Activated CD8-positive, alpha-beta memory T cell treated with anti-CD3 and anti-CD28 coated beads, Interleukin-2, amount 50 U/mL, for 48 hours (primary cell): ENCODE data around the gene DAB2.
A peak's percentile ranks its signal among the peaks of the same experiment; 100 is the strongest.

Source experiments
- DNase-seq: peaks from one replicate; pipeline ENCODE4 v3.0.0-alpha.2; 2020

DAB2 gene

DNA sequence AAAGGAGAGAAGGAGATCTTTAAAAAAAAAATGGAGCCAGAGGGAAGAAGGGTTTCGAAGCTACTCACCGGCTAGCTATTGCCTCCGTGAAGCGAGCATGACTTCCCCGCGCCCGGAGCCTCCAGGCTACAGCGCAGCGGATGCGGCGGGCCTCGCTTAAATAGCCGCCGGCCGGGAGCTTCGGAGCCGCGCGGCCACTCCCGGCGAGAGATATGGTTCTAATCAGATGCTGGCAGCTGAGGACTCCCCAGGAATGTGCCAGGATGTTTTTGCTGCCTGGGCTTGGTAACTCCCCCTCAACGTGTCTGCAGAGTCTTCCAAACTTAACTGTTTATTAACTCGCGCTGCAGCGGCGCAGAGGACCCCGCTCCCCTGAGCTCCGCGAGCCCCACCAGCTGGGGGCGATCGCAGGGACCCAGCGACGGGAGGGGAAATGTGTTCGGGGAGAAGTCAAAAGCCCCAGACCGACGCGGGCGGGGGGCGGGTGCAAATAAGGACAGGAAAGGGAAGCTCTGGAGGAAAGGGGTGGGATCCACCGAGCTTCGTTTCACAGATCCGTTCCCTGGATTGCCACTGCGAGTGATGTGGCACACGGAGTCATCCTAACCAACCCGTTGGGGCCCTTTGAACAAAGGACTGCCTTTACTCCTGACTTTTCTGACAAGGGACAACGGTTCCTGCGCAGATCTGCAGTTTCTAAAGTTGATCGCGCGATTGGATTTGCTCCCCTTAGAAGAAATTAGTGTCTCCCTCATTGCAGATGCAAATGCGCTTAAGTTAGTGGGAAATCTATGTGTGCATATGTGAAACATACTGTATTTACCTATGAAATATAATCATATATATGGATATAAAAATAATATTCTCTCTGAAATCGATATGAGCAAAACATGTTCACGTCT lies at the start of gene DAB2:
Gene DAB2 (minus strand): TSS at position 245 of the 902 bp plus-strand sequence. CDS start 30,660 bp downstream, outside the sequence.
- peak; percentile 75 for DNase-seq

DNA sequence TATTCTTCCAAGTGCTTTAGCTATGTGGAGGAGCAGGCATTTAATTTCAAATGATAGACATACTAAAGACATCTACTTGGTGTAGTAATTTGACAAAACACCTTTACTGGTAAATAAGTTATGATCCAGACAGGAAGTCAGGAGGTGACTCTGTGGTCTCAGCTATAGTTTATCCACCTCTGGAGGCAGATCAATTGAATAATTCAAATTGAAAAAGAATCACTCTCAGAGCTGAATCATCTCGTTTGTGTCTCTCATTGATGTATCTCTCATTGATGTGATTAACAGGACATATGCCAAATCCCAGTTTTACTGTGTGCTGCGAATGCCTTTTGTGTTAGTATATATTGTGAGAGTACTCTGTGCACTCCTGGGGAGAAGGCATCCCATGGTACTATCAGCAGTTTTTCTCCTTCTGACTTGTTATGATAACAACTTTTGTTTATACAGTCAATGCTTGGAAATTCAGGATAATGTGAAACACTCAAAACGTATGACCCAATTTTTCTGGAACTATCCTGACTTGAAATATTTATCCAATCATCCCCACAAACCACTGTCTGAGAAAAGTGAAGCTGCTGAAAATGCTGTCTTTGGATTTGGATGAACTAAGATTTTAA lies 48.5 kb upstream of the DAB2 start:
- no peak for DNase-seq

DNA sequence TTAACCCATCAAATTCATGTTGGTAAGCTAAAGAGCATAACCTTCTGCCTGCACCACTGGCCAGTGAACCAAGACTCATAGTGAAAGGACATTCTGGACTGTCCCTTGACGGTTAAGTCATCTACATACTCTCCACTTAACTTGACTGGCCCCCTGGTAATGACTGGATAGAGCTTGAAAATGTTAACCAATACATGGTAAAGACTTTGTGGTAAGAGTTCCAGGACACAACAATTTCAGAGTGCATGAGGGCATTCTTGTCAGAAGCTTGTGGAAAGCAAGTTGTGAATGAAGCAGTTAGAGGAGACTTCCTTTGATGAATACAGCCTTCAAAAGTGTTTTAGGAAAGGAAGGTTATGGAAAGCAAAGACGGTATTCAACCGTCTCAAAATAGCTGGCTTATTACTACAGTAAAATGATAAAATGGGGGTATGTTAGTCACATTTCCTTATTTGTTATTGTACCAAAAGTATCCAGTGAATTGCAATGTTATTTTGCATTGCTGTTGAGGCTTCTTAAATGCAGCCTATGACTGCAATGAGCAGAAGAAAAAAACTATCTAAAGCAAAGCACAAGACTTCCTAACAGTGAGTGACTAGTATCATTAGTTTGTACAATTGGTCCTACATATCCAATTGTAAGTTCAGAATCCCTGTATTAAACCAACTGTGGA lies 47.2 kb upstream of the DAB2 start:
- DNase-seq, result no peak

DNA sequence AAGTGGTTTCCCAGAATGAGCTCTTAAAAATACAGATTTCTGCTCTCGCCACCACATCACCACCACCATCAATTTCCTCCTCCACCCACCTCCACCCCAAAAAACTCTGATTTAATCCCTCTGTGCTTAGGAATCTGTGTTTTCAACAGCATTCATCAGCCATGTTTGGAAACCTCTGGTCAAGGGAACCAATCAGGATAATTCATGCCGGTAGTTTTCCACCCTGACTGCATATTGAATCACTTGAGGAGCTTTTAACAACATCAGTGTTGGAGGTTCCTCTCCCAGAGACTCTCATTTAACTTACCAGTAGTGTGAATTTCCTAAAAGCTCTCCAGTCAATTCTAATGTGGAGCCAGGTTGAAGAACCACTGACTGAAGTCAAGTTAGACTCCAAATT lies 46.0 kb upstream of the DAB2 start:
- DNase-seq, result no peak

DNA sequence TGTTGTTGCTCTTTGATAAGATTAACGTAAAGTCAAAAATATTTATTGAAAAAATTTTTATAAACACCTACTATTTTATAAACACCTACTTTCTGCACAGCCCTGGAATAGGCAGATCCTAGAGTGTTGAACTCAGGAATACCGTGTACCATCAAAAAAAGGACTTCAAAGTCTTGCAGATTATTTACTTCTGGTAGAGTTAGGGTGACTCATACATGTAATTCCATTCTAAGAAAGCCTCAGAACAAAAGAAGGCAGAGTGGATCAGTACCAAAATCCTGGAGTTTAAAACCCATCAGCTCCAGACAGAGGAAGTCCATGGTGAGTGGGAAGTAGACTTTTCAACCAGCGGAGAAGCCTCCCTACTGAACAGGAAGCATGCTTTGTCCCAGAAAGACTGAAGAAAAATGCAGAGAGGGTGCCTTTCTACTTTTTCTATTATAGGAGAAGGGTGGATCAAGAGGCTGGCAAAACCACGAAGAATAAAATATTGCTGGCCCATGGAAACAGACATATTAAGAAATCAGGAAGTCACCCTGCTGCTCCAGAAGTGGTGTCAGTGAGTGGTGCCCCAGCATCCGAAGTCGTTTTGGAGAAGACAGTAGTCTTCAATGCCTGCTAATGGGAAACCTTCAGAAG lies 45.1 kb upstream of the DAB2 start:
- no peak for DNase-seq

DNA sequence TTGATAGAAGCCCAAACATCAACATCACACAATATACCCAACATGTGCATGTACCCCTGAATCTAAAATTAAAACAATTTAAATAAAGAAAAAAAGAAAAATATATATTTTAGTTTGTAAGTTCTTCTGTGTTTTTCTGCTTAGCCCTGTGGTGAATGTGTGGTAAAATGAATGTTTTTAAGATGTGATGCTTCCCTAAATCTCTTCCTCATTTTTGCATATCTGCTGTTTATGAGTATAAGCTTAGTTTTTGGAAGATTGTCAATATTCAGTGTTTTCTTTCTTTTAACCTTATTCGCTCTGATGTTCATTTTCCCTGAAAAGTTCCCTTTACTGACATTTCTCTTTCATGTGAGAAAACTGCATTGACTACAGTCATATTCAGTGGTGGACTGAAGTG lies 44.4 kb upstream of the DAB2 start:
- no peak for DNase-seq

DNA sequence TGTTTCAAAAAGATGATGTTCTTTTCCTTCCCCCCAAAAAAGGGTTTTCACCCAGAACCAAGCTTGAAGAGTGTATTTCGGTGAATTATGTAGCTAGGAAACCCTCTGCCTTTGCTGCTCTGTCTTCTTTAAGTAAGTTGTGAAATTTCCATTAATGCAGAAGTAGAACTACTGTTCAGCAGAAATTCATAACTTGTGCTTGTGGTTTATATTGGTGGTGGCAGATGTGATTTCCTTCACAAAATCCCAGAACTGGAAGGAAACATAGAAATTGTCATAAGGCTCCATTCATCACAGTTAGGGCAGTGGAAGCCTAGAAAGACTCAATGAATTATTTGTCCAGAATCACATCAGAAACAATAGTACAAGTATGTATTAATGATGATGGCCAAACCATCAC lies 42.1 kb upstream of the DAB2 start:
- no peak for DNase-seq

DNA sequence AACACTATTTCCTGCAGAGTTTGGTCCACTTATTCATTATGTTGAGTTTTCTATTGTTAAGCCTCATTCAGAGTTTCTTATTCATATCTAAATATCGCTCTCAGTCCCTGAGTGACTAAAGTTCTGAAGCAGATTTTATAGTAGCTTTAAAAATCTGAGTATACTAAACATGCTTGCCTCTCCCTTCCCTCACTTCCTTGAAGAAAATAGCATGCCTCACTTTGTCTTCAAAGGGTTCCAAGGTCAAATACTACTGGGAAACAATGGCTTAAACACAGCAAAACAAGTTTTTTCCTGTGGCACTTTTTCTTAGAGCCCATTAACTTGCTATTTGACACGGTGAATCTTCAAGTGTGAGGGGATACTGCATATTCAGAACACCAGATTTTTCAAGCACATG lies 41.1 kb upstream of the DAB2 start:
- no peak for DNase-seq

DNA sequence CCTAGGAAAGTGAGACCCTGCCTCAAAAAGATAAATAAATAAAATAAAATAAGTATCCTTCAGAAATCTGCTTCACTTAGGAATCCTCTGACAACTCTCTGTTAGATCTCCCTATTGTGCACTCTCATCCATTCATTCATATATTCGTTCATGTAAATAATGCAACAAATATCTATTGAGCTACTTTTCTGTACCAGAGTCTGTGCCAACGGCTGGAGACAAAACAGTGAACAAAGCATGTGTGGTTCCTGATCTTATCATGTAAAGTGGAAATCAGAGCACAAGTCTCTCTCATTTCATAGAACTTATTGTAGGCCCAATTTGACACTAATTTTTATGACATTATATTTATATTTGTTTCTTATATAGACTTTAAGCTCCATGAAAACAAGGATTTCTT lies 40.3 kb upstream of the DAB2 start:
- DNase-seq, result no peak

DNA sequence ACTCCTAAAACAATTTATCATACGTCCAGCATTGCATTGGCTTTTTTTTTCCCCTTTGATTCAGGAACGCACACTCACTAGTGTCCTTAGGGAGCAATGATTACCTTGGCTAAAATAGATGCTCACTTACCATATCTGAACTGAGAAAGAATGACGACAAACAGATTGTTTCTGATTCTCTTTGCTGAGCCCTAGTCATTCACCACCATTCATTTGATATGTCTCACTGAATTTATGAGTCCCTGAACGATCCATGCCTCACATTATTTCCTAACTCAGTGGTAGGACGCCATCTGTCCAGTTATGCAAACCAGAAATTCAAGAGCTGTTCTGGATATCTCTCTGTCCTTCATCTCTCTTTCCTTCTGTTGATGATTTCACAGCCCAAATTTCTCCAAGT lies 39.3 kb upstream of the DAB2 start:
- DNase-seq, result no peak

DNA sequence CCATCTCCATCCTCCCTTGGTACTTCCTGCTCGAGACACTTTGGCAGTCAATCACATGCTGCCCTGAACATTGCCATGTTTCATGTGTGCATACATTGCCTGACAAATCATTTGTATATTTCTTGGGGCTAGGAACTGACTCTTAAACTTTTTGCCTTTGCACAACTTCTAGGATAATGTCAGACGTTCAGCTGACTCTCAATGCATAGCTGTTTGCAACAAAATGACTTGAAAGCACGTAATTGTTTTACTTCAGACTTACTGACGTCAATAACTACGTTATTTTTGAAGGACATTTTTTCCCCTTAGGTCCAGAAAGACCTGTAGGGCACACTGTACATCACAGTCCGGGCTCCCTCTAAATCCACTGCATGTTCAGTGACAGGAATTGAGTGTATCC lies 37.4 kb upstream of the DAB2 start:
- DNase-seq, result no peak

DNA sequence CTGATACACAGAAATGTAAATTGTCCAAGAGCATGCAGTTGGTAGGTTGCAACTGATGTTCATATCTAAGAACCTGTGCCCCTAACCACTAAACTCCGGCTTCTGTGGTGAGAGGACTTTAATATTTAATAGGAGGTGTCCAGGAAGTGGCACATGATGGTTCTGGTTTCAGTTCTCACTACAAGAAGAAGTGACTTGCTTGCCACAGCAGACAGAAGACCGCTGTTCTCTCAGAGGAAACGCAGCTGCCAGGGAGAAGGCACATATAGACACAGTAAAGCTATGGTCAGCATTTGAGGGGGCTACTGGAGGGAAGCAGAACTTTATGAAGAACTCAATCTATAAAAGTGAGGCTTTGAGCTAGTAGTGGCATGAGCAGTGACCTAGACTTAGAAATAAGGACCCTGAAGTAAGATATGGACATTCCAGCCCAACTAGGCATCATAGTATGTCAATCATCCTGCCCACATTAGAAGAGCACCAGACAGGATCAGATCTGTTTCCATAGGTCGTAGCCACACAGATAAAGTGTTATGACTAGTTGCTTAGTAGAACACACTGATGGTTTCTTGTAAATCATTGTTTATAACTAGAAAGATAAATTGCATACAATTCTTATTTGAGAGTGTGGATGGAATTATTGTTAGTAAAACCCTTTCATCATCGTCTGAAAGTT lies 36.4 kb upstream of the DAB2 start:
- no peak for DNase-seq

DNA sequence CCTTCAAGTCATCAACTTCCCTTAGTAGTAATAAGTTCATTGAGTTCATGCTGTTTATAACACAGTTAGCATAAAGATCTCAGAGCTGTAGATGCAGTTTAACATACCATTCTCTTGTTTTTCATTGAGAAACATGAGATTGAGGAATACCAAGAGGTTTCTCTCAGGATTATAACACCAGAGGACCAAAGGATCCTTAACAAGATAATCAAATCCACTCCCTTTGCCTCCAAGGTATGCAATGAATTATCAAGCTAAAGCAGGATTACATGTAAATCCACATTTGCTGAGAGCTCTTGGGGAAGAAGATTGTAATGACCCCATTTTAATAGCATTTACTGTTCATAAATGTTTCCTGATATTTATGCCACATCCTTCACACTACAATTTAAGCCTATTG lies 35.1 kb upstream of the DAB2 start:
- no peak for DNase-seq

DNA sequence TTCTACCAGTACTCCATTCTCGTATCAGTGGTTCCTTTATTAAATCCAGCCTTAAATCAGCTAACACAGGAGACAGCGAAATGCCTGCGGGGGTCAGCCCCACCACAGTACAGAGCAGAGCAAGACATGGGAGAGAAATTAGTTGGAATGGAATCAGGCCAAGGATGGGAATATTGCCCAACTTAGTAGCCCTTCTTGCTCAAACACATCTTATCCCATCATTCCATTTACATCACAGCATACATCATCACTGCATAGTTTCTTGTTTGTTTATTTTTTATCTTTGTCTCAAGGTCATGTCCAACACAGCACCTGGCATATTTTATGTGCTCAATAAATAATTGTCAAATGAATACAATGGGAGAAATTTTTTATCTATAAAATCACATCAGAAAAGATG lies 34.3 kb upstream of the DAB2 start:
- no peak for DNase-seq

DNA sequence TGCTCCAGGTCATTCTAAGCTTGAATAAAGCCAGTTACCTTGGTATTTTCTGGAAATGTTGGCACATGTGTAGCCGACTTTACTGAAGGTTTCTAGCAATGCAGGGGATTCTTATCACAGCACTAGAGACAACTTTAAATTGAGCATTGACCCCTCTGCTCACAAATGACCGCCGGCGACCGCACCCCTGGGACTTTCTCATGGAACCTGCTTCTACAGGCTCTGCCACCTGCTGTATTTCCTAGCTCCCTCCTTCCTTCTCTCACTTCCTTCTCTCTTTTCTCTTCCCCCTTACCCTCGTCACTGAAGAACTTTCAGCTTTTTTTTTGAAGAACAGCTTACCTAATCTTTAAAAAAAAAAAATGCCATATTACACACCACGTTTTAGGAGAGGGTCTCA lies 30.9 kb upstream of the DAB2 start:
- DNase-seq, result no peak

DNA sequence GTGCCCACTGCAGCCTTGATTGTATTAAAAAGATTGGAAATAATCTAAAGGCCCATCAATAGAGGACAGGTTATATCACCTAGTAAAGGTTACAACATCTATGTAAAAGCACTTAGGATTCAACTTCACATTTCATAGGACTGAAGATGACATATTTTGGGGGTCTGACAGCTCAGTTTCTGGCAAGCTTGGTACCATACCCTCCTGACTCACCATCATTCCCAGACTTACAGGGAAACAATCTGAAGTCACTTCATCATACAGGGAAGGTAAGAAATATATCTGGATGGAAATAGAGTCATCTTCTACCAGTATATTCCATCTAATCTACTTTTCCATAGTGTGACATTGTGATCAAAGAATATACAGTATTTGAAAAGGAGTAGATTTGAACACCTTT lies 28.8 kb upstream of the DAB2 start:
- no peak for DNase-seq

DNA sequence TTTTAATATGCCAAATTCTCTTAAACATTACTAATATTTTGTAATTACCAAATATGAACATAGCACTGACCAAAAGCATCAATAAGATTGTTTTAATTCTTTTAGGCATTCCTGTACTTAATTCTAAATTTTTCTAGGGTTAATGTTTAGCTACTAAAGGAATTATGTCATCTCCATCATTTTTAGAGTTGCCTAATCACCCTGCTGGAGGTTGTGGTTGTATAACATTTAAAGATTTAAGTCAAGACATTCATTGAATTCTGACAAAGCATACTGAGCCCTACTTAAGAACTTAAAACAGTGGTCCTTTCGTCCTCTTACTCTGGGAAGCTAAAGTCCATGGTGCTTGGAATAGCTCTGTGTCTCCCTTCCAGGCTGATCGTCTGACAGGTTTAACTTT lies 28.1 kb upstream of the DAB2 start:
- DNase-seq, result no peak

DNA sequence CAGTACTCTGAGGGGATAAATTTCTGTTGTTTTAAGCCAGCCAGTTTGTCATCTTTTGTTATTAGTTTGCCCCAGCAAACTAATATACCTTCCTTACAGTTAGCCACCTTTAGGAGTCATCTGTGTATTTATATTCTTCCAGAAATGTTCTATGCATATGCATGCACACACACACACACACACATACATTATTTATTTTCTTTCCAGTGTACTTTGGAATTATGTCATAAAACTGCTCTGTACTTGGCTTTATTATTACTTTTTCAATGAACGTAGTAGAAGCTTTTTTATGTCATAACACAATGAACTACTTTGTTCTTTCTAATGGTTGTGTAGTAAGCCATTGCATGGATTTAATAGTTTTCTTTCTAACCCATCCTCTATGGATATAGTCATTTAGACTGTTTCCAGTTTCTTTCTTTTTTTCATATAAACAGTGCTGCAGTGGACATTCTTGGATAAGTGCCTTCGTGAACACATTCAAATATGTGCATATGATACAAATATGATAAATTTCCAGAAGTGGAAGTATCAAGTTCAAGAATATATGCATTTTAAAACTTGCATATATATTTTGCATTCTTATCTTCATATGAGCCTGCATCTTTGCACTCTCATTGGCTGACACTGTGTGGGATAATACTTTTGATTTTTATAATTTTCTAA lies 26.6 kb upstream of the DAB2 start:
- no peak for DNase-seq

DNA sequence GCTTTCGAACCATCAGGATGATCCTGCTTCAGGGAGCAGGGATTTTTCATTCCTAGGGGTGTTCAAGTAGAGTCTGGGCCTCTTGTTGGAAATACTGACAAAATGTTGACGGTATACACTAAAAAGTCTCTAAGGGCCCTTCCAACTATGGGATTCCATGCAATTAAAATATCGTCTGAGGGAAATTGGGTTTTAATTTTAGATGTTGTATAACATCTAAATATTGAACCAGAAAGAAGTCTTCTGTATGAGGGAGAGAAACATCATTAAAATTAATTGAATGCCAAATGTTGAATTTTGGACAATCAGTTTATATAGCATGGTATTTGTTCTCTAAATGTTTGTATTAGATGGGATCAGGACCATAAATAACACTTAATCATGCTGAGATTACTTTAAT lies 25.7 kb upstream of the DAB2 start:
- no peak for DNase-seq

DNA sequence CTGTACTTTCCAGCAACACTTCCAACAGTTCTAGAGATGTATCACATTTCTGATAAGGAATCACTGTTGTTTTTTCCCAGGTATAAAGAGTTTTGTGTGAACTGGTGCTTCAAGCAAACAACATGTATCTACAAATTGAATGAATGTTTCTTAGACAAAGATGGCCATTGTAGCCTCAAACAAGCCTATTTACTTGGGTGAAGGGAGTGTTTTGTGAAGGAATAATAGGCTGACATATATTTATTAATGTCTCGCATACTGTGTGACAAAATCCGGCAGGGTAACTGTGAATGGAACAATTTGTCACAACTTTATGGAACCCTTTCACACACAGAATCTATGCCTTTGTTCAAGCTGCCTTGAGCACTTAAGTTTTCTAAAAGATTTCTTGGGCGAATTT lies 24.8 kb upstream of the DAB2 start:
- DNase-seq, result no peak

DNA sequence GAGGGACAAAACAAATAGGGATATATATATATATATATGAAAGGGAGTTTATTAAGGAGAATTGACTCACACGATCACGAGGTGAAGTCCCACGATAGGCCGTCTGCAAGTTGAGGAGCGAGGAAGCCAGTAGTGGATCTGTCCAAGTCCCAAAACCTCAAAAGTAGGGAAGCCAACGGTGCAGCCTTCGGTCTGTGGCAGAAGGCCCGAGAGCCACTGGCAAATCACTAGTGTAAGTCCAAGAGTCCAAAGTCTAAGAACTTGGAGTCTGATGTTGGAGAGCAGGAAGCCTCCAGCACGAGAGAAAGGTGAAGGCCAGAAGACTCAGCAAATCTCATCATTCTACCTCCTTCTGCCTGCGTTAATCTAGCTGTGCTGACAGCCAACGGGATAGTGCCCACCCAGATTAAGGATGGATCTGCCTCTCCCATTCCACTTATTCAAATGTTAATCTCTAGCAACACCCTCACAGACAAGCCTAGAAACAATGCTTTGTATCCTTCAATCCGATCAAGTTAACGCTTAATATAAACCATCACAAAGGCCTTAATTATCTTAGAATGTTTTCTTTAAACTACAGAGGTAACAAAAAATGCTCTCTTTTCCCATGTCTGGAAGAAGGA lies 23.8 kb upstream of the DAB2 start:
- no peak for DNase-seq

DNA sequence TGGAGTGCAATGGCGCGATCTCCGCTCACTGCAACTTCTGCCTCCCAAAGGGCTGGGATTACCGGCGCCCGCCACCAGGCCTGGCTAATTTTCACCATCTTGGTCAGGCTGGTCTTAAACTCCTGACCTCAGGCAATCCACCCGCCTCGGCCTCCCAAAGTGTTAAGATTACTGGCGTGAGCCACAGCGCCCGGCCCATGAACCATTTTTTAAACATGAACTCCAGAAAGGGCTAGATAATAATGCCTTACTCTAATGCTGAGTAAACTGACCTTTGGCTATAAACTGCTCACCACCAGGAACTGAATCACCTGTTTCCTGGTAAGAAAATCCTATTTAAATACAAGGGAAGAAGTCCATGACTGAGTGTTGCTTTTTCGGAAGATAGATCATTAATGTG lies 23.2 kb upstream of the DAB2 start:
- no peak for DNase-seq
